Stimulated activated effector memory CD8-positive, alpha-beta T cell treated with anti-CD3 and anti-CD28 coated beads, Interleukin-12 subunit alpha, Interleukin-12 subunit beta, amount 100 ng/mL, for 72 hours (primary cell): ENCODE results near the gene LHX5.

Experiments
- ATAC-seq: fragments of 150-1000 bp; cut with Tn5 transposase; 2 replicates; pipeline ENCODE4 v1.10.0; 2021
- DNase-seq, 2 donors: peaks; one replicate each; pipeline ENCODE4 v3.0.0; 2021 to 2022; ENCODE audit warnings: low spot score in 2 of 2
- H3K27ac Mint-ChIP-seq: one replicate; pipeline ENCODE4 v1.8.0; 2022; ENCODE audit warnings: mild to moderate bottlenecking, mixed read lengths
- H3K36me3 Mint-ChIP-seq: one replicate; pipeline ENCODE4 v1.8.0; 2022; ENCODE audit warnings: mild to moderate bottlenecking, mixed read lengths
- H3K4me1 Mint-ChIP-seq: one replicate; pipeline ENCODE4 v1.8.0; 2022; ENCODE audit warnings: mixed read lengths
- H3K4me3 Mint-ChIP-seq: one replicate; pipeline ENCODE4 v1.8.0; 2022; ENCODE audit warnings: mild to moderate bottlenecking, mixed read lengths
- H3K9me3 Mint-ChIP-seq: one replicate; pipeline ENCODE4 v1.8.0; 2022; ENCODE audit warnings: mixed read lengths

The LHX5 gene

DNA sequence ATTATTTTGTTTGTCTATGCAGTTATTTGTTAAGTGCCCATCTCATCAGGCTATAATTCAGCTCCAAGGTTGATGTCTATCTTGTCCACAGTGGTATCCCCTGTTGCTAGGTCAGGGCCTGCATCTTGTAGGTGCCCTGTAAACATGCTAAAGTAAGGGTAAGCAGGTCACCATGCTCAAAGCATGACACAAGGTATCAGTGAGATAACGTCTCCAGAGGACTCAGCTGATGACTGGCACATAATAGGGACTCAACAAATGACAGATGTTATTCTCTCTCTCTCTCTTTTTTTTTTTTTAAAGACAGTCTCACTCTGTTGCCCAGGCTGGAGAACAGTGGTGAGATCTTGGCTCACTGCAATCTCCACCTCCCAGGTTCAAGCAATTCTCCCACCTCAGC lies 47.2 kb downstream of the LHX5 start:
- Mint-ChIP-seq H3K36me3 (no peaks in the 10 kb centered on the region), H3K4me1 (peaks cover 7% of the 10 kb centered on the region), H3K9me3 (no peaks in the 10 kb centered on the region), H3K4me3 (no peak overlapping the region), H3K27ac (no peak overlapping the region)
- DNase-seq (no peak), ATAC-seq (no peak)

GRCh38 chr12:113422886-113423669 lies 48.6 kb downstream of the LHX5 start:
- Mint-ChIP-seq H3K4me1 (peaks cover 7% of the 10 kb centered on the region), H3K4me3 (no peak overlapping the region), H3K9me3 (no peaks in the 10 kb centered on the region), H3K27ac (no peak overlapping the region), H3K36me3 (no peaks in the 10 kb centered on the region)
- ATAC-seq (no peak), DNase-seq (no peak)

GRCh38 chr12:113422030-113422885 lies 49.4 kb downstream of the LHX5 start, which contains the start of gene SDSL:
TSS of gene SDSL (plus strand) at chr12:113422380. CDS start at chr12:113427983, 5,603 bp downstream.
- Mint-ChIP-seq H3K4me3 (peak within 1 kb of the TSS; percentile 45), H3K27ac (peak within 1 kb of the TSS; percentile 76), H3K36me3 (no peaks in the 10 kb centered on the region), H3K4me1 (peaks cover 7% of the 10 kb centered on the region), H3K9me3 (no peaks in the 10 kb centered on the region)
- peak; percentile 82 for ATAC-seq
- DNase-seq = peak; percentile 8 to 69

- Mint-ChIP-seq H3K4me1 (peaks cover 7% of the 10 kb centered on the region), H3K9me3 (no peaks in the 10 kb centered on the region), H3K27ac (no peak overlapping the region), H3K4me3 (no peak overlapping the region), H3K36me3 (no peaks in the 10 kb centered on the region)
- no peak for DNase-seq
- no peak for ATAC-seq
These were observed 50.6 kb downstream of the LHX5 start for GRCh38 chr12:113420996-113421595.

DNA sequence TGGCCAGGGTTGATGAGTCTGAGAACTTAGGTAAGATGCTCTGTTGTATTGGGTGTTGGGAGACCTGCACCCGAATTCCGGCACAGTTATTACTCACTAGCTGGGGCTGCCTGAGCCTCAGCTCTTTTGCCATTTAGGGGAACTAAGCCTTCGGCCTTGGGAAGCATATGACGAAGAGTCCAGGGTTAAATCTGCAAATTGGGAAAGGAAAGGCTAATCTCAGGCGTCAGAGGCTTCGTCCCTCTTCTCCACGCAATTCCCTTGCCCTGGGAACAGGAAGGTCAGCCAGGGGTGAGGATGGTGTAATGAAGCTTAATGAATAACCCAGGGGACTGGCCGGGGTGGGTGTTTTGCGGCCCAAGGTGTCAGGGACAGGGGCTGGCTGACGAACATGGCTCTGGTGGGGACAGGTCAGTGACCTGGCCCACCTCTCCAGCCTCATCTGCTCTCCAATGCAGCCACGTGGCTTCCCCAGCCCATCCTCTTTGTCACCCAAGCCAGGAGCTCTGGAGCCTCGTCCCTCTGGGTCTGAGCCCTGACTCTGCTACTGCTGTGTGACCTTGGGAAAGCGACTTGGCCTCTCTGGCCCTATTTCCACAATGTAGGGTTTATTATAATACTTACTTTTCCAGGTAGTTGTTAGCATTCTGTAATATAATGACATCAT lies 53.3 kb downstream of the LHX5 start:
- DNase-seq = no peak
- peaks cover 7% of the 10 kb centered on the region for H3K4me1 Mint-ChIP-seq

GRCh38 chr12:113416091-113416754 lies 55.4 kb downstream of the LHX5 start:
- Mint-ChIP-seq H3K27ac (no peak overlapping the region), H3K4me1 (no peaks in the 10 kb centered on the region), H3K4me3 (no peak overlapping the region), H3K36me3 (no peaks in the 10 kb centered on the region), H3K9me3 (no peaks in the 10 kb centered on the region)
- no peak for ATAC-seq
- no peak for DNase-seq

More for the DNA sequence above, 53.3 kb downstream of the LHX5 start:
- no peaks in the 10 kb centered on the region for H3K9me3 Mint-ChIP-seq
- ATAC-seq = no peak
- no peaks in the 10 kb centered on the region for H3K36me3 Mint-ChIP-seq
- no peak overlapping the region for H3K4me3 Mint-ChIP-seq
- no peak overlapping the region for H3K27ac Mint-ChIP-seq

DNA sequence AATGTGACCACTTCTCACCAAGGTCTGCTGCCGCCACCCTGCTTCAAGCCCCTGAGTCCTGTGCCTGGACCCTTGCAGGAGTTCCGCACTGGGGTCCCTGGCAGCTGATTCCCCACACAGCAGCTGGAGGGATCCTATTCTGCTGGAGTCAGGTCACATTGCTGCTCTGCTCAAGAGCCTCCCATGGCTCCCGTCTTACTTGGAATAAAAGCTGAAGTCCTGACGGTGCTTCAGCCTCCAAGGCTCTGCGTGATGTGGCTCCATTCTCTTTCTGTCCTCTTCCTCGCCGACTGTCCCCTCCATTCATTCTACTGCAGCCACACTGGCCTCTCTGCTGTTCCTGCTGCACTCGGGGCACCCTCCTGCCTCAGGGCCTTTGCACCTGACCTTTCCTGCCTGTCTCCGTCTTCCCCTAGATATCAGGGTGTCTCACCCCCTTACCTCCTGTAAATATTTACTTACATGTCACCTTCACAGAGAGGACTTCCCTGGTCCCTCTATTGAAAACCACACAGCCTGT lies 57.1 kb downstream of the LHX5 start:
- no peaks in the 10 kb centered on the region for H3K9me3 Mint-ChIP-seq
- no peaks in the 10 kb centered on the region for H3K4me1 Mint-ChIP-seq
- H3K27ac Mint-ChIP-seq = no peak overlapping the region

DNA sequence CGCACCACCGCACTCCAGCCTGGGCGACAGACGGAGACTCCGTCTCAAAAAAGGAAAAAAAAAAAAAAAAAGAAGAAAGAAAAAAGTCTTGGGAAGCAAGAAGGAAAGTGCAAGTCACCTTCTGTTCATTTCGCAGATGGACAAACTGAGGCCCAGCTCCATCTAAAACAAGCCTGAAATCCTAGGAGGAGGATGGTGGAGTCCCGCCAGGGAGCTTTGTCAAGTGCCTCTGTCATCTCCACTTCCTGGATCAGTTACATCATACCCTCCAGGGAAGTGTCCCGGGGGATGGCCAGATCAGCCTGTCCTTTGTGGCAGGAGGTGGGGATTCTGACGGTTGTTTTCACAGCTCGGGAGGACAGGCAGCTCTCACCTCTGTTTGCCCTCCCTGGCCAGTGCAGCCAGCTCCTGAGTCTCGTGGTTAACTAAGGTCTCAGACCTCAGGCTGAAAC lies 58.2 kb downstream of the LHX5 start:
- Mint-ChIP-seq H3K4me3 (no peak overlapping the region), H3K27ac (no peak overlapping the region), H3K9me3 (no peaks in the 10 kb centered on the region), H3K4me1 (no peaks in the 10 kb centered on the region), H3K36me3 (no peaks in the 10 kb centered on the region)
- DNase-seq = no peak
- no peak for ATAC-seq

More for the DNA sequence above, 57.1 kb downstream of the LHX5 start:
- no peak for ATAC-seq
- H3K36me3 Mint-ChIP-seq = no peaks in the 10 kb centered on the region
- DNase-seq = no peak
- H3K4me3 Mint-ChIP-seq = no peak overlapping the region
